Heart right ventricle (tissue), 16 donors: Measurements from ENCODE around the gene TANK. TPM values are rescaled to one million over a fixed set of nuclear protein-coding genes. Genes with fewer than 3 reads are reported as not detected.
A peak's percentile ranks its signal among the peaks of the same experiment; 100 is the strongest.
"Not testable (repeated sequence)": the region's sequence is repeated elsewhere in the genome, so short reads cannot be mapped to it uniquely, and the experiment has no call there.

Experiments used
- ATAC-seq, 8 donors: fragments of 200-7000 bp; cut with Tn5 transposase; one replicate each; pipeline ENCODE4 v1.9.1; 2020; ENCODE audit warnings: mild to moderate bottlenecking in 8 of 8, moderate library complexity in 8 of 8, moderate number of reproducible peaks in 1 of 8
- DNase-seq, 2 donors: peaks; one replicate each; pipeline ENCODE4 v3.0.0-alpha.2; 2020
- H3K27ac ChIP-seq, 10 donors: fragments of 200-600 bp; sonication (generic) in 2 of 10; one replicate each; pipeline versions ENCODE4 v1.5.0 to v1.8.0; 2020 to 2022; ENCODE audit warnings: mild to moderate bottlenecking in 3 of 10
- H3K27me3 ChIP-seq, 7 donors: fragments of 200-600 bp; one replicate each; pipeline ENCODE4 v1.8.0; 2021 to 2022; ENCODE audit warnings: mild to moderate bottlenecking in 2 of 7
- H3K36me3 ChIP-seq, 9 donors: fragments of 200-600 bp; sonication (generic) in 1 of 9; one replicate each; pipeline versions ENCODE4 v1.5.0 to v1.8.0; 2020 to 2022; ENCODE audit warnings: mild to moderate bottlenecking in 2 of 9
- H3K4me1 ChIP-seq, 9 donors: fragments of 200-600 bp; sonication (generic) in 1 of 9; one replicate each; pipeline versions ENCODE4 v1.5.0 to v1.8.0; 2020 to 2022; ENCODE audit warnings: mild to moderate bottlenecking in 4 of 9
- H3K4me3 ChIP-seq, 10 donors: fragments of 200-600 bp; sonication (generic) in 2 of 10; one replicate each; pipeline versions ENCODE4 v1.5.0 to v1.8.0; 2020 to 2022; ENCODE audit warnings: mild to moderate bottlenecking in 7 of 10, moderate library complexity in 2 of 10
- H3K9me3 ChIP-seq, 11 donors: fragments of 200-600 bp in 10 of 11; sonication (generic) in 2 of 11; one replicate each; pipeline versions ENCODE4 v1.5.0 to v1.8.0; 2013 to 2022; ENCODE audit warnings: mild to moderate bottlenecking in 2 of 11, control low read depth in 1 of 11, moderate library complexity in 1 of 11
- CTCF ChIP-seq, 9 donors: fragments of 200-600 bp; sonication (generic) in 2 of 9; IDR thresholded peaks; one replicate each; pipeline versions ENCODE4 v1.5.0 to v1.8.0; 2021 to 2022; ENCODE audit warnings: antibody characterized with exemption in 9 of 9, mild to moderate bottlenecking in 5 of 9, moderate library complexity in 1 of 9
- WGBS, 2 donors: extraction: QIAGEN DNeasy Blood & Tissue Kit; methylation state at CpG; one replicate each; pipeline ENCODE4 v1.1.7; 2013; ENCODE audit warnings: inconsistent platforms in 1 of 2; 5-methylcytosine and 5-hydroxymethylcytosine counted together
- intact Hi-C, 10 donors: fragments of 100-400 bp; cut with DNase I; formaldehyde crosslinking; loops; one replicate each; pipeline versions ENCODE4 v1.11.1 to v1.14.2; 2022
- polyA plus RNA-seq, 2 donors: library from polyadenylated mRNA; stranded (reverse); fragments of 200-250 nt; gene quantifications; one replicate each; pipeline ENCODE4 v1.2.3, GENCODE V29; 2013
- total RNA-seq, 10 donors: library from RNA; stranded (reverse); fragmentation: NEBNext Ultra II Directional in 3 of 10; extraction: Animal tissue kit (Norgen Biotek cat#: 25700) in 3 of 10; gene quantifications; one replicate each; pipeline versions ENCODE4 v1.2.1 to v1.2.4, GENCODE V29; 2021 to 2023
- donor health status: Arrhythmogenic right ventricular cardiomyopathy.
- donor health status: ischemic (EF 13 %, LVEDD 7.1; RV severe dilation, severe dysfunction).
- donor health status: healthy with polysubstance abuse.
- donor health status: DM: no; HTN: yes; CAD: no.
- donor health status: DM: no; HTN: no; CAD: no.
- donor health status: ischemic (EF 25% LVEDD 6.9; RV normal size, moderate dysfunction).
- donor health status: ischemic (EF 25% LVEDD 5.7; RV mildly dilated, moderate dysfunction).
- donor health status: healthy.
- donor health status: DM: yes; HTN: yes; CAD: no.
- donor health status: Ischemic cardiomyopathy.
- donor health status: ischemic (EF 35%, LVEDD 5.7; RV mildly dilated, moderate dysfunction).
- donor health status: nonischemic (EF 11% LVEDD 7.7; RV severe dilation, severe dysfunction).
- donor health status: DM: yes; HTN: yes; CAD: no.
- donor health status: PGD.
- donor health status: ischemic (EF 29% LVEDD 5.4; RV normal size, mild dysfunction).
- donor health status: nonischemic (EF 23%, LVEDD 6.1; RV moderate dilation, normal function).

TANK gene
- total and polyA plus RNA-seq, 12 donors, result 20.4 to 39.7 (median 30.6) TPM

DNA sequence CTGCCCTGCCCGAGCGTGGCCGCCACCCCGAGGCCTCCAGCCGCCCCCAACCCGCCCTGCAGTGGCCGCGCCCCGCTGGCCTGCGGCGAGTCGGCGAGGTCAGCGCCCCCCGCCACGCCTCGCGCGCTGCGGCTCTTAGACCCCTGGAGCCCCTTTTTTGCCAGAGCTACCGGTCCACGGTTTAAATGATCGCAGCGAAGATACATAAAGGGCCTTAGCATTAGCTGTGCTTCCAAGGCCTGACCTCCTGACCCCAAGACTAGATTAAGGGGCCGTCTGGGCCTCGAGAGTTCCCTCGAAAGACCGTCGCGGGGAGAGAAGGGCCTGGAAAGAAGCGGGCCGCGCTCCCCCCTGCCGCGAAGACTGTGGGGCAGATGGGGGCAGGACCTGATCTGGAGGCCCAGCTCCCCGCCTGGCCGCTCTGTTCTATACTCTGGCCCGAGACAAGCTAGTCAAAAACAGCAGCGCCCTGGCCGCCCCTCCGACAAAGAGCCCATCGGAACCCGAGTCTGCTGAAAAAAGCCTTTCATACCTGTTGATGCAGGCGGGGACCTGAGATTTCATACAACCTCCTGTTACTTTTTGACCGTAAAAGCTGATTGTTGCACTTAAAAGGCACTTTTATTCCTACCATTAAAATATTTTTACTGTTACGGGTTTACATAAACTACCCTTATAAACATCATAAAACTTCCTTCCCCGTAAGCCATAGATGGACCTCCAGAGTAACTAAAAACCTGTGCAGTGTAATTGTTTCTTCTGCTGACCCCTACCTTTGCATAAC lies 79.3 kb downstream of the TANK start:
- ATAC-seq (peak in 1 of 8 donors; percentile 41), DNase-seq (no peak)
- peaks cover 0 to 15% (median 0%) of the 10 kb centered on the region in 9 donors for H3K36me3 ChIP-seq
- H3K4me3 ChIP-seq, result peak overlapping the region in 7 of 10 donors; percentile 55 to 68 (median 59)
- 90% methylated on average over 47 of the region's 47 CpGs for WGBS, 2 donors
- peak overlapping the region in 2 of 10 donors; percentile 37 to 38 for H3K27ac ChIP-seq
- peaks cover 0 to 29% (median 14%) of the 10 kb centered on the region in 9 donors for H3K4me1 ChIP-seq
- no peak for TF ChIP-seq CTCF (IDR thresholded peaks at IDR 0.05)
- H3K27me3 ChIP-seq, result peaks cover 0 to 2% (median 0%) of the 10 kb centered on the region in 7 donors
- H3K9me3 ChIP-seq, result no peaks in the 10 kb centered on the region
- intact Hi-C loops, result no loop called here

GRCh38 chr2:161241894-161242293 lies 81.7 kb downstream of the TANK start:
- no peak for DNase-seq
- intact Hi-C loops, result no loop called here
- 62 to 69% methylated on average over 1 of the region's 1 CpG for WGBS, 2 donors
- no peak for TF ChIP-seq CTCF (IDR thresholded peaks at IDR 0.05)
- Histone ChIP-seq H3K9me3 (no peaks in the 10 kb centered on the region), H3K4me1 (peaks cover 0 to 29% (median 14%) of the 10 kb centered on the region in 9 donors), H3K4me3 (no peak overlapping the region), H3K27ac (no peak overlapping the region), H3K27me3 (peaks cover 0 to 23% (median 3%) of the 10 kb centered on the region in 7 donors), H3K36me3 (no peaks in the 10 kb centered on the region)
- ATAC-seq, result no peak

DNA sequence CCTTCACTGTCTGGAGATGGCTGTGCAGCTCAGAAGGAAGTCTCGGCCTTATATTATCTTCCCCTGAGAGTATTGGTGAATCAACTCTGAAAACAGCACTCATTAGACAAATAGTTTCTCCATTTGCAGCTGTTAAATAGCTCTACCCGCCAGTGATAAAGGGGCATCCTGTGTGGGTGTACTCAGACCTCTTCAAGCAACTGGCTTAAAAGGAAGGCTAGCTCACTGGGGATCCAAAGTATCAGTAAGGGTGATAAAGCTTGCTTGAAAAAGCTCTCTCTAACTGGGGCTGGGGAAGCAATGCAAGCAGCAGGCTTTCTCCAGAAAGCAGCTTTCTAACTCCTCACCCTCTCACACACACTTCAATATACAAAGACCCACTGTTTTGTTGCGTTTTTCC lies 83.1 kb downstream of the TANK start:
- no peak for DNase-seq
- TF ChIP-seq CTCF (IDR thresholded peaks at IDR 0.05), result no peak
- Histone ChIP-seq H3K27ac (peak overlapping the region in 1 of 10 donors; percentile 74), H3K9me3 (no peaks in the 10 kb centered on the region), H3K36me3 (no peaks in the 10 kb centered on the region), H3K4me3 (no peak overlapping the region), H3K4me1 (peaks cover 0 to 15% (median 3%) of the 10 kb centered on the region in 9 donors), H3K27me3 (peaks cover 0 to 34% (median 3%) of the 10 kb centered on the region in 7 donors)
- intact Hi-C loops, result no loop called here
- 61 to 65% methylated on average over 3 of the region's 3 CpGs for WGBS, 2 donors
- no peak for ATAC-seq

DNA sequence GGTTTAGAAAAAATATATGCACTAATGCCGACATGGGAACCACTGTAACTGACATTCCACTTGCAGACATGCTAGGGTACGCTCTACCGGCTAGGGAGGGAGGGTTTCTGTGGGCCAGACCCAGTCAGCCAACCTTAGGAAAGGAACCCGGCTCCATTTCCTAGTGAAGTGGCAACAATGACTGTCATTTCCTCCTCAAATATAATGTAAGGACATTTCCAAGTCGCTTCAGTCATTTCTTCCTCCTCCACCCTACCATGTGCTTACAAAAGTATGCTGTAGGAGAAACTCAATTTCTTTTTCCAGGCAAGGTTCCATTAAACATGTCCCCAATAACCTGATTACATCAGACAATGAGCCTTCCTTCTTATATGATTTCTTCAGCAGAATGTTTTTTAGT lies 83.7 kb downstream of the TANK start:
- ATAC-seq (peak in 2 of 8 donors; percentile 17 to 41), DNase-seq (no peak)
- H3K36me3 ChIP-seq, result no peaks in the 10 kb centered on the region
- H3K4me3 ChIP-seq, result peak overlapping the region in 1 of 10 donors; percentile 50
- no peak for TF ChIP-seq CTCF (IDR thresholded peaks at IDR 0.05)
- WGBS, 2 donors, result 73 to 75% methylated on average over 5 of the region's 5 CpGs
- intact Hi-C loops, result no loop called here
- H3K9me3 ChIP-seq, result no peaks in the 10 kb centered on the region
- peak overlapping the region in 1 of 10 donors; percentile 74 for H3K27ac ChIP-seq
- peaks cover 0 to 34% (median 3%) of the 10 kb centered on the region in 7 donors for H3K27me3 ChIP-seq
- peaks cover 0 to 12% (median 0%) of the 10 kb centered on the region in 9 donors for H3K4me1 ChIP-seq

DNA sequence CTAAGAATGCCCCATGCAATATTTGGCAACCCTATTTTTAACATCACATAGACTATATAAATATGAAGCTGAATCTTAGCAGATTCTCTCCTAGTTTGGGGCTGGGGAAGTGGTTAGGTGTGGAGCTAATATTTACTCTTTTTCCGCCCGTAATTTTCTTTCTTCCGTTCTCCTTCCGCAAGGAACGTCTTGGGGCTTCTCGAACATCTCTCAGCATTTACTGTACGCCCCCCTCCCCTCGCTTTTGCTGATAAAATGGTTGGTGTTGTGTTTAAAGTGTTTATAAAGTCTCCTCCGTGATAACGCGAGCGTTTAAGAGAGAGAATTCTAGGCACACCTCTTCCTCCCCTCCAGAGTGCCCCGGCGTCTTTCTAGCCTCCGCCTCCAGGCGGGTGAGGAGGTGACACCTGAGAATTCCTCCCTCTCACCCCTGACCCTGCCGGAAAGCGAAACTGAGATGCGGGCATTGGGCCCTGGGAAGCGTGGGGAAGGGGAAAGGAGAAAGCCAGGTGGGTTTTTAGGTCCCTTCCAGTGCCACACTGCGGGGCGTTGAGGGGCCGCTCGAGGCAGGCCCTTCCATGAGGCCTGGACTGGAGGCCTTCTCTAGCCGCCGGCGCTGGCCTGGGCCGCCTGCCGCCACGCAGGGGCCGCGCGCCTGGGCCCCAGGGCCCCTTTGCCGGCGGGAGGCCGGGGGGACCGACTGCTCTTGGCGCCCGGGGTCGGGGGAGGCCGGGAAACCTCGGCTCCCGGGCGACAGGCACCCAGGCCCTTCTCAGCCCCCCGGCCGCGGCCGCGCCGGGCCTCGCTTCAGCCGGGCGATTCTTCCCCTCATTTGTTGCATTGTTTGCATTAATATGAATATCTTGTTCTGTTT lies 84.4 kb downstream of the TANK start:
- Histone ChIP-seq H3K4me1 (peaks cover 0 to 12% (median 0%) of the 10 kb centered on the region in 9 donors), H3K27me3 (peaks cover 0 to 34% (median 5%) of the 10 kb centered on the region in 7 donors), H3K27ac (peak overlapping the region in 1 of 10 donors; percentile 74), H3K4me3 (peak overlapping the region in 1 of 10 donors; percentile 50)
- WGBS, 2 donors, result 61 to 63% methylated on average over 33 to 49 of the region's 53 CpGs
- intact Hi-C loops, result loop anchor here in 1 of 10 donors (5.0 kb wide), 1 partner anchor 703 kb away; no protein-coding TSS in a partner anchor
- H3K9me3 ChIP-seq, H3K36me3 ChIP-seq, DNase-seq: not testable (repeated sequence)
- peak in 3 of 8 donors; percentile 42 to 50 (median 44) for ATAC-seq
